ENCODE measurements around the gene ABCA5.

ABCA5 gene

GRCh38 chr17:69223809-69224208, 103.1 kb downstream of the ABCA5 start:
- TF ChIP-seq GATA2 (IDR thresholded peaks at IDR 0.05; ENCODE audit: low read depth, low read length) (no peak), GATA3 (IDR thresholded peaks at IDR 0.05; ENCODE audit: low read depth, low read length) (no peak)

GRCh38 chr17:69222707-69223258, 104.2 kb downstream of the ABCA5 start:
- TF ChIP-seq GATA2 (IDR thresholded peaks at IDR 0.05; ENCODE audit: low read depth, low read length) (no peak), GATA3 (IDR thresholded peaks at IDR 0.05; ENCODE audit: low read depth, low read length) (no peak)

- no peak for TF ChIP-seq GATA2 (IDR thresholded peaks at IDR 0.05; ENCODE audit: low read depth, low read length)
- no peak for TF ChIP-seq GATA3 (IDR thresholded peaks at IDR 0.05; ENCODE audit: low read depth, low read length)
Measured at GRCh38 chr17:69220098-69220497, 106.8 kb downstream of the ABCA5 start.

GRCh38 chr17:69218986-69219385, 107.9 kb downstream of the ABCA5 start:
- no peak for TF ChIP-seq GATA3 (IDR thresholded peaks at IDR 0.05; ENCODE audit: low read depth, low read length)
- no peak for TF ChIP-seq GATA2 (IDR thresholded peaks at IDR 0.05; ENCODE audit: low read depth, low read length)

GRCh38 chr17:69213059-69213813, 113.7 kb downstream of the ABCA5 start:
- TF ChIP-seq GATA2 (IDR thresholded peaks at IDR 0.05; ENCODE audit: low read depth, low read length) (no peak), GATA3 (IDR thresholded peaks at IDR 0.05; ENCODE audit: low read depth, low read length) (no peak)

- TF ChIP-seq GATA2 (IDR thresholded peaks at IDR 0.05; ENCODE audit: low read depth, low read length) (no peak), GATA3 (IDR thresholded peaks at IDR 0.05; ENCODE audit: low read depth, low read length) (no peak)
Measured at GRCh38 chr17:69208640-69209039, 118.3 kb downstream of the ABCA5 start.

GRCh38 chr17:69207151-69207550, 119.8 kb downstream of the ABCA5 start:
- TF ChIP-seq GATA3 (IDR thresholded peaks at IDR 0.05; ENCODE audit: low read depth, low read length), result no peak
- no peak for TF ChIP-seq GATA2 (IDR thresholded peaks at IDR 0.05; ENCODE audit: low read depth, low read length)

- TF ChIP-seq GATA2 (IDR thresholded peaks at IDR 0.05; ENCODE audit: low read depth, low read length) (no peak), GATA3 (IDR thresholded peaks at IDR 0.05; ENCODE audit: low read depth, low read length) (no peak)
Measured at GRCh38 chr17:69198238-69198637, 128.7 kb downstream of the ABCA5 start.
